Stimulated activated CD4-positive, alpha-beta T cell treated with anti-CD3 and anti-CD28 coated beads, Interleukin-2, amount 100 ng/mL, for 24 hours (primary cell): ENCODE measurements around the gene ZNF689.
A peak's percentile ranks its signal among the peaks of the same experiment; 100 is the strongest.
"Not testable (repeated sequence)": the region's sequence is repeated elsewhere in the genome, so short reads cannot be mapped to it uniquely, and the experiment has no call there.

Source experiments
- DNase-seq, 2 donors: peaks; one replicate each; pipeline ENCODE4 v3.0.0-alpha.2; 2020

Gene ZNF689

DNA sequence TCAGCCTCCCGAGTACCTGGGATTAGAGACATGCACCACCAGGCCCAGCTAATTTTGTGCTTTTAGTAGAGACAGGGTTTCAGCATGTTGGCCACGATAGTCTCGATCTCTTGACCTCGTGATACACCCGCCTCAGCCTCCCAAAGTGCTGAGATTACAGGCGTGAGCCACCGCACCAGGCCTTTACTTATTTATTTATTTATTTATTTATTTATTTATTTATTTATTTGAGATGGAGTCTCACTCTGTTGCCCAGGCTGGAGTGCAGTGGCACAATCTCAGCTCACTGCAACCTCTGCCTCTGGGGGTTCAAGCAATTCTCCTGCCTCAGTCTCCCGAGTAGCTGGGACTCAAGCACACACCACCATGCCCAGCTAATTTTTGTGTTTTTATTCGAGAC is 19.3 kb downstream of the ZNF689 start:
- DNase-seq: not testable (repeated sequence)

DNA sequence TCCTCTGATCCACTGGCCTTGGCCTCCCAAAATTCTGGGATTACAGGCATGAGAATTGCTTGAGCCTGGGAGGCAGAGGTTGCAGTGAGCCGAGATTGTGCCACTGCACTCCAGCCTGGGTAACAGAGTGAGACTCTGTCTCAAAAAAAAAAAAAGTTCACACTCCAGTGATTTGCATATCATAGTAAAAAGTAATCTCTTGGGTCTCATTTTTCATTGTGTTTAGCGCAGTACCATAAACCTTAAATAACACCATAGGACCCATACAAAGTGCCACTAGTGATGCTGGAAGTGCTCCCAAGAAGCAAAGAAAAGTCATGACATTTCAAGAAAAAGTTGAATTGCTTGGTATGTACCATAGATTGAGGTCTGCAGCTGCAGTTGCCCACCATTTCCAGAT is 20.6 kb downstream of the ZNF689 start:
- DNase-seq: not testable (repeated sequence)

DNA sequence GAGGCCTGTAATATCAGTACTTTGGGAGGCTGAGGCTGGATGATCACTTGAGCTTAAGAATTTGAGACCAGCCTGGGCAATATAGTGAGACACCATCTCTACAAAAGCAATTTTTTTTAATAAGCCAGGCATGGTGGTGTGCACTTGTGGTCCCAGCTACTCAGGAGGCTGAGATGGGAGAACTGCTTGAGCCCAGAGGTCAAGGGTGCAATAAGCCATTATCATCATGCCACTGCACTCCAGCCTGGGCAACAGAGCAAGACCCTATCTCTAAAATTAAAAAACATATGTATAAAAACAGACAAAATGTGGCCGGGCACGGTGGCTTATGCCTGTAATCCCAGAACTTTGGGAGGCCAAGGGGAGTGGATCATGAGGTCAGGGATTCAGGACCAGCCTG is 21.5 kb downstream of the ZNF689 start:
- DNase-seq: no peak

DNA sequence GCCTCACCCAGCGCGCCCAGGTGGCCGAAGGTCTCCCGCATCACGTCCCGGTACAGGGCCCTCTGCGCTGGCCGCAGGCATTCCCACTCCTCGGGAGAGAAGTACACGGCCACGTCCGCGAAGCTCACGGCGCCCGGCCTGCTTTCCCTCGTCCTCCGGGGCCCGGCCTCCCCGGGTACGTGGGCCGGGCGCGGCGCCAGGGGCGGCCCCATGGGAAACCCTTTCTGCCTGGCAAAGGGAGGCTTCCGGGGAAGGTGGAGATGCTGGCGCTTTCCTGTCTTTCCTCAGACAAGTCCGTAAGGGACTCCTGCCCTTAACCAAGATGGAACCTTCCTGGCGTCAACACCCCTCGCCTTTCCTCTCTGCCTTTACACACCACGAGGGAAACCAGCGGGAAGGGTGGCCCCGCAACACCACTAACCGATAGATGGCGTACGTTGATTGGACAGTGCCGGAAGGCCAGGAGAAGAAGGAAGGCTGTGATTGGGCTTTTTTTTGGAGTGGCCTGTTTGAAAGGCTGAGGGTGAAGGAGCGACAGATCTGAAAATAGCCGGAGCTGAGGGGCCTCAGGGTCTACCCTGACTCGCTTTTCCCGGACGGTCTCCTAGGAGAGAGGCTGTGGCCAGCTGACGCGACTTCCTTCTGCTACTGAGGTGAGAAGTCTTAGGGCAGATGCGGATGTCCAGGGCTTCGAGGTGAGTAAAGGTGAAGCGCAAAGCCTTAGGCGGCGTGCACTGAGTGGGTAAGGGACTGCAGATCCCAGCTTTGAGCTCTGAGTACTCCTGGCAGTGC is 24.6 kb downstream of the ZNF689 start, which contains the start of gene ZNF785:
Gene ZNF785, minus strand, starts transcription at position 298 of the 792 bp plus-strand sequence. Its CDS starts 86 bp downstream, at position 212.
- DNase-seq: peak; percentile 90 to 91

DNA sequence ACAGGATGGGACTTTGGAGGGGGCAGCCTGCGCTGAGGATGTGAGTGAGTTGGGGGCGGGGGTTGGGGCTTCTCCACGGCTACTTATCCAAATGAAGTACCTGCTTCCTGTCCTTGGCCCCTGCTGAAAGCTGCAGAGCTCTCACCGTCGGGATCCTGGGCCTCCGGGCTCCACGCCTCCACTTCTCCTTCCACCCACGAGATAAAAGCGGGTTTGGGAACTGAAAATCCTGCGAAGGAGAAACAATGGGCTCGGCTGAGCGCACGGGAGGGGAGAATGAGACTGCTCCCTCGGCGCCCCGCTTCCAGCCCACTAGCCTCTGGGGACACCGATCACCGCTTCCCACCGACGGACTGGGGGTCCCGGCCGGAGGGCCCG is 25.2 kb downstream of the ZNF689 start:
- peak in 1 of 2 donors; percentile 40 for DNase-seq

DNA sequence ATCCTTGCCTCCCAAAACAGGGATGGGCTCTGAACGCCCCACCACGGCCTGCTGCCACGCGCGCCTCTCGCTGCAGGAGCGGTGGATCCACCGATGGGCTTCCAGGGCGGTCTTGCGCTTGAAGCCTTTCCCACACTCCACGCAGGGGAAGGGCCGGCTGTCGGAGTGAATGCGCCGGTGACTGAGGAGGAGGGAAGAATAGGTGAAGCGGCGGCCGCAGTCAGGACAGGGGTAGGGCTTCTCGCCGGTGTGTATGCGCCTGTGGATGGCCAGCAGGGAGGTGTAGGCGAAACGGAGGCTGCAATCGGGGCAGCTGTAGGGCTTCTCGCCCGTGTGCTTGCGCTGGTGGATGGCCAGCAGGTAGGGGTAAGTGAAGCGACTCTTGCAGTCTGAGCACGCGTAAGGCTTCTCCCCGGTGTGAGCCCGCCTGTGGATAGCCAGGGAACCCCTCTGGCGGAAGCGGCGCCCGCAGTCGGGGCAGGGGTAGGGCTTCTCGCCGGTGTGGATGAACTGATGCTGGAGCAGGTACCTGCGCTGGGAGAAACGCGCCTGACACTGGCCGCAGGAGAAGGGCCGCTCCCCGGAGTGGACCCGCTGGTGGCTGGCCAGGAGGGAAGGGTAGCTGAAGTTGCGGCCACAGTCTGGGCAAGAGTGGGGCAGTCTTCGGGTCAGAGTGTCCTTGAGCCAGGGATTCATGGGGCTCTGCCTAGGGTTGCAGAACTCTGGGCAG is 27.4 kb downstream of the ZNF689 start:
- no peak for DNase-seq

DNA sequence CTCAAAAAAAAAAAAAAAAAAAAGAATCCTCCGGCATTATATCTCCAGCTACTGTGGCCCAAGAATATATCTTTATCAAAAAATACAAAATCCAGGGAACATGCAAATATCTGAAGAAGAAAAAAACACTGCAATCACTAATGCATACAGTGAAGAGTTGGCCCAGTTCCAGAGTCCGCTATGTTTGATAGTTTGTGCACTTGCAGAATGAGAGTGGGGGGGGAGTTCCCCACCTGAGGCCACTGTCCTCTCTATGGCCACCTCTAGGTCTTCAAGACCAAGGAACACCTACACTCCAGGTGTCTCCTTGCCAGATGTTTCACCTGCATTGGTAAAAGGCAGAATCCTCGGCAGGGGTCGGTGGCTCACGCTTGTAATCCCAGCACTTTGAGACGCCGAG is 28.7 kb downstream of the ZNF689 start:
- DNase-seq: no peak

DNA sequence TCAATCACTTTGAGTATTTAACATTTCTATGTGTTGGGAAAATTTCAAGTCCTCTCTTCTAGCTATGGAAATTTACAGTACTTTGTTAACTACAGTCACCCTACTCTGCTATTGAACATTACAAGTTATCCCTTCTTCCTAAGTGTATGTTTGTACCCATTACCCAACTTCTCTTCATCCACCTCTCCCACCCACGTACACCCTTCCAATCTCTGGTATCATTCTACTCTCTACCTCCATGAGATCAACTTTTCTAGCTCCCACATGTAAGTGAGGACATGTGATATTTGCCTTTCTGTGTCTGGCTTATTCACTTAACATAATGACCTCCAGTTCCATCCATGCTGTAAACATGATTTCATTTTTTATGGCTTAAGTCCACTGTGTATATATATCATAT is 35.5 kb downstream of the ZNF689 start:
- no peak for DNase-seq

DNA sequence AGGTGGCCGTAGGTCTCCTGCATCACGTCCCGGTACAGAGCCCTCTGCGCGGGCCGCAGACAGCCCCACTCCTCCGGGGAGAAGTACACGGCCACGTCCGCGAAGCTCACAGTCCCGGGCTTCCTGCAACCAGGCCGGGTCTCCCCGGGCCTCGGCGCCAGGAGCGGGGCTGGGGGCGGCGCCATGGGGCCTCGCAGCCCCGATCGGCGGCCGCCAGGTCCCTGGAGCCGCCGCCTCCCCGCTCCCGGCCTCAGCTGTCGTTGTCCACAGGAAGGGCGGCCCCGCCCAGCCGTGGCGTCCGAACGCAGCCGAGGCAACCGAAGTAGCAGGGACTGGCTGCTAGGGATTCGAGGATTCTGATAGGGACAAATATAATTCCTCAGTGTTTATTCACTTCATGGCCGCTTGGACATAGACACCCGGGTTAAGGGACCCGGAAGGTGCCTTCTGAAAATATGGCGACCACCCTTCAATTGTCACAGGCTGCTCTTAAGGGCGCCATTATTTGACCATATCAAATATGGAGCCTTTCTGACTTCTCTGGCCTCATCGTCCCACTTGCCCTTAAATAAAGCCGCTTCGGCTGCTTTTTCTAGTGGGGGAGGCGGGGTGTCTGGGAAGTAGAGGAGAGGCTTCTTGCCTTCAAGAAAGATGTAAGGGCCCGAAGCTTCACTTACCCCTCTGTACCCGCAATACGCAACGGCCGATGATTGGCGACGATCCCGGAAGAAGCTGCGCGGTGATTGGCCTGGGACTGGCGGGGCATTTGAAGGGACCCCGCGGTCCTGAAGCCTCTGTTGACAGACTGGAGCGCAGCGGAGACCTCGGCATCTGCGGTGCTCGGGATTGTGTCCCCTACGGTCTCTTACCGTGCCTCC is 38.5 kb downstream of the ZNF689 start, which contains the start of gene ZNF688:
Gene ZNF688, minus strand, starts transcription at position 270 of the 878 bp plus-strand sequence. Its CDS starts 85 bp downstream, at position 185.
- DNase-seq: peak; percentile 91 to 92

DNA sequence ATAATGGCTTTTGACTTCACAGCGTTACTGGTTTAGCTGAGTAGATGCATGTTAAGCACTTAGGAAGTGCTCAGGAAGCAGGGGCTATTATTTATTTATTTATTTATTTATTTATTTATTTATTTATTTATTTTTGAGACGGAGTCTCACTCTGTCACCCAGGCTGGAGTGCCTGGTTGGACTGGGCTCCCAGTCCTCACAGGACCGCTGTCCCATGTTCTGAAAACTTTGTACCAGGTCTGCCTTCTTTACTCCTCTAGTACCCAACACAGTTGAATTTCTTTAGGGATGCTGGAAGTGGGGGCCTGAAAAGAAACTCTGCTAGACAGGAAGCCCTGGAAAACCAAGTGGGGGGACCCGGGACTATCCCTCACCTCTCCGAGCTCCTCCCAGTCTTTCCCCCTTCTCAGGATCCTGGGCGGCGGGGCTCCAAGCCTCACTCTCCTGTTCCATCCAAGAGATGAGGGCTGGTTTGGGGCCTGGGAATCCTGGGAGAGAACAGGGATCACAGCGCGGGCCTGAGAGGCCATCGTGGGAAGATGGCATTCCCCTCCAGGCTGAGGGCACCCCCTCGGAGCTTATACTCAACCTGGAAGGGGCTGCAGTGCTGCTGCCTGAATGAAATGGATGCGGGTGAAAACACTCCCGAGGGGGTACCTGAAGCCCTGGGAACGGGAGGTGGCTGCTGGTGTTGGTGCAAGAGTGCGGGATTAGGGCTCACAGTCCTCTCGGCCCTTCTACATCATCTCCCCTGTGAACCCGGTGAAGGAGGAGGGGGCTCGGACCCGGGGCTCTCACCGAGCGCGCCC is 39.3 kb downstream of the ZNF689 start:
- no peak for DNase-seq

DNA sequence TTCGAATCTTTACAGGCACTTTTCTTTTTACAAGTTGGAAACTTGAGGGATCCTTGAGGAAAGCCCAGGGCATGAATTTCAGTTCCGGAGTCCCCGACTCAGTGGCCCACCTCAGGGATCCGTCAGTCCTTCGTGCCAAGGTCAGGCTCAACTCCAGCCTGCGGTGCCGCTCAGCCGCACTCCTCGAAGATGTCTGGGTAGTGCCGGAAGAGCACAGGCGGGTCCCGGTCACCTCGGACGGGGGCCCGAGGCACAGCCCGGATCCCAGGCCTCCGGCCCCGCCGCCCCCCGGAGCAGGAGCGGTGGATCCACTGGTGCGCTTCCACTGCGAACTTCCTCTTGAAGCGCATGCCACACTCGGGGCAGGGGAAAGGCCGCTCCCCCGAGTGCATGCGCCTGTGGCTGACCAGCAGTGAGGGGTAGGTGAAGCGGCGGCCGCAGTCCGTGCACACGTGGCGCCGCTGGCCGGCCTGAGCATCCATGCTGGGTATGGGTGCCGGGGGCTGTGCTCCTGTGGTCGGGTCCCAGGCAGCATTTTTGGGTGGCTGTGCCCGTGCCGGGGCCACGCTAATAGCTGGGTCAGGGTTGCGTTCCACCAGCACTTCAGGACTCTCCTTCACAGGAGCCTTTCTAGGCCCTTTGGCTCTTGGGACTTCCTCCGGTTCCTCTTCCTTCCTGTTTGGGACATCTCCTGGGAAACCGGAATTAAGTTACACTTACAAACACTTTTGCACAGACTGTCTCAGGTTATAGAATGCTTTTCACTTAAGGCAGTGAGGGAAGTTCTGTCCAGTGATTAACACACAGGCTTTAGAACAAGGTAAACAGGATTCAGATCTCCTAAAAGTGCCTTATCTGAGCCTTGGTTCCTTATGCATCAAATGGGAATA is 40.2 kb downstream of the ZNF689 start:
- DNase-seq: no peak

DNA sequence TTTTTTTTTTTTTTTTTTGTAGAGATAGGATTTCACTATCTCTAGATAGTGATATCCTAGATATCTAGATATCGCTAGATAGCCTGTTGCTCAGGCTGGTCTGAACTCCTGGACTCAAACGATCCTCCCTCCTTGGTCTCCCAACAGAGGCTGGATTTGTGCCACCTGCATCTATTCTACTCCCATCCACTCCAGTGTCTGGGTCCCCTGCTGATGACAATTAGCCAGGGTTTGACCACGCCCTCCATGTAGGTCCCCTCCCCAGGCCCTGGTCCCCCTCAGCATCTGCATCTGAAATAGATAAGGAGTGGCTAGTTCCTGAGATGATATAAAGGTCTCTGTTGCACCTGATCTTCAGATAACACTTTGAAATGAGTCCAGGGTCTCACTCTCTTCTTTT is 40.9 kb downstream of the ZNF689 start:
- no peak for DNase-seq

DNA sequence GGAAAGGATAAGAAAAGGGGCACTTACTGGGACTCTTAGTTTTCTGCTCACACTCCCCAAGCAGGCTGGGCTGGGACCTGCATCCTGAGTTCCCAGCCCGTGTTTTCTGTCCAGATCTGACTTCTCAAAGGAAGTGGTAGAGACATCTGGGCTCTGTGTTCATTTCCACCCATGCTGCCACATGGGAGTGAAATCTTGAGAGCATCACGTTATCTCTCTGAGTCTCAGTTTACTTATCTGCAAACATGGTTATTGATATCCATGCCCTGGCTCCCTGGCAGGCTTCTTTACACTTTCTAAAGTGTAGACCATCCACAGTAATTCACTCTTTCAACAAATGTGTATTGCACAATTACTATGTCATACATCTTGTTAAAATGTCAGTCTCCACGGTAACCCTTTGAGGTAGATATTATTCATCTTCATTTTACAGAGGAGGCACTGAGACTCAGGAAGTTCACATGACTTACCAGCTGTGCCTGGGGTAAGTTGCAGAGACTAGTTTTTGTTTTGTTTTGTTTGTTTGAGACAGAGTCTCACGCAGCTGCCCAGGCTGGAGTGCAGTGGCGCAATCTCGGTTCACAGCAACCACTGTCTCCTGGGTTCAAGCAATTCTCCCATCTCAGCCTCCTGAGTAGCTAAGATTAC is 42.1 kb downstream of the ZNF689 start:
- peak in 1 of 2 donors; percentile 49 for DNase-seq

DNA sequence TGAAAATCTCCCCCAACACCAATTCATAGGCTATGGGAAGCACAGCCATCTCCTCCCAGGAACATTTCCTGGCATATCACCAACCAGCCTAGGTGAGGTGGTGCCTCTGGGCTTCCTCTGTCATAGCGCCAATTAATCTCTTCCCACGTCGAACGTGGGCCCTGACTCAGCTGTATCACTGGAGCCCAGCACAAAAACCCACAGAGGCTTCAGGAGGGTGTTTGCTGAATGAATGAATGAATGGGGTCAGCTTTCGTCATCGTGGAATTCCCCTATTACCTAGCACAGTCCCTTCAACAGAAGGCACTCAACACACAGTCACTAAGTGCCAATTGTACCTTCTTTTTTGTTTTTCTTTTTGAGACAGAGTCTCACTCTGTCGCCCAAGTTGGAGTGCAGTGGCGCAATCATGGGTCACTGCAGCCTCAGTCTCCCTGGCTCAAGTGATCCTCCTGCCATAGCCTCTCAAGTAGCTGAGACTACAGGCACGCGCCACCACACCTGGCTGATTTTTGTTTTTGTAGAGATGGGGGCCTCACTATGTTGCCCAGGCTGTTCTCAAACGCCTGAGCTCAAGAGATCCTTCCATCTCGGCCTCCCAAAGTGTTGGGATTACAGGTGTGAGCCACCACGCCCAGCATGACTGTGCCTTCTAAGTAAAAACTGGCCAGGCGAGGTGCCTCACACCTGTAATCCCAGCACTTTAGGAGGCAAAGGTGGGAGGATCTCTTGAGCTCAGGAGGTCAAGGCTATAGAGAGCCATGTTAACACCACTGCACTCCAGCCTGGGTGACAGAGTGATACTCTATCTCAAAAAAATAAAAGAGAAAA is 42.8 kb downstream of the ZNF689 start:
- DNase-seq: peak; percentile 65 to 75

DNA sequence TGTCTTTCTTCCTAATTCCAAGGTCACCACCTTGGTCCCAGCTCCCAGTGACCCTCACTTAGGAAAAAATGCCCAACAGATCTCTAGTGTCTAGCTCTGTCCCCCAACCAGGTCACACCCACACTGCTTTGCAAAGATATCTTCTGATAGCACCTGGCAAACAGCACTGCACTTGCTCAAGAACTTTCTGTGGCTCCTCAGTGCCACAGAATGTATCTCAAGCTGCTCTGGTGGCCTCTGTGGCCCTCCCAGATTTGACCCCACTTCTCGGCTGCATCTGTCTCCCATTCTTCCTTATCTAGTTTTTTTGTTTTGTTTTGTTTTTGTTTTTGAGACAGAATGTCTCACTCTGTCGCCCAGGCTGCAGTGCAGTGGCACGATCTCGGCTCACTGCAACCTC is 43.7 kb downstream of the ZNF689 start:
- no peak for DNase-seq

DNA sequence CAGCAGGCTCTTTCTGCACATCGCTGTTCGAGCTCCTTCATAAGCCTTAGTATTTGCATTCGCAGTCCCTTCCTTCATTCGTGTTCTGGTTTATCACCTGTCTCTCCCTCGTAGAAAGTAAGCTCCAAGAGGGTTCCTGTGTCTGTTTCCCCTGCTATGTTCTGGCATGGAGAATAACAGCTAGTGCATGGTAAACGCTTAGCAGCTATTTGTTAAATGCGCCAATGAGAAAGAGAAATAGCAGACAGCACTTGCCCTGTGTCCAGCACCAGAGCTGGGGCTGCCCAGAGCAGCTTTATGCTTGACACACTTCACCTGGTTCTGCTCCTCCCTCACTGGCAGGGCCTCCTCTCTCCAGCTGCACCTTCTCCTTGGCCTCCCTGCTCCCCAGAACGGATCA is 44.2 kb downstream of the ZNF689 start:
- DNase-seq: no peak

DNA sequence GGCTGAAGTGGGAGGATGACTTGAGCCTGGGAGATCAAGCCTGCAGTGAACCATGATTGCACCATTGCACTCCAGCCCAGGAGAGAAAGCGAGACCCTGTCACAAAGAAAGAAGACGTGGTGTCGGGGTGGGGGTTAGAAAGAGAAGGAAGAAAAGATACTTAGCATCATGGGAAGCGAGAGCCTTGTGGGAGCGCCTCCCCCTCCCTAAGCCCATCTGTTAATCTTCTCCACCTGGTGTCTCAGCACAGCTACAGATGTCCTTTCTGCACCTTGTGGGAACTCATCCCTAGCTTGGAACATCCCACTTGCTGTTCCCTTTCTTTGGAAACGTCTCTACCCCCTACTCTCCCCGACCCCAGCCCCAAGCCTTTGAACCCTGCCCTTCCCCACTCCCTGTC is 44.7 kb downstream of the ZNF689 start:
- no peak for DNase-seq

DNA sequence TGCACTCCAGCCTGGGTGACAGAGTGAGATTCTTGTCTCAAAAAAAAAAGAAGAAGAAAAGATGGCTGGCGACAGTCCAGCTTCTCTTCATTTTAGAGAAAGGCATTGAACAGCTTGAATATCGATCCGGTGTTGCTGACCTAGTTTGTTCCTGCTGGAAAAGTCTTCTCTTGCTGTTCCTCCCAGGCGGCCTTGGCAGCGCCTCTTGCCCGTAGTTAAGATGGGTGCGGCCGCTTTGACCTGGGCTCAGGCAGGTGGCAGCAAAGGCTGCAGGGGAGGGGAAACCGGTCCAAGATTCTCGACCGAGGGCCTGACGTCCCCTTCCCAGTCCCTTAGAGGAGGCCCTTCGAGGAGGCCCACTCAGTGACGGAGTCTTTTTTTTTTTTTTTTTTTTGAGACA is 48.2 kb downstream of the ZNF689 start:
- DNase-seq: no peak

DNA sequence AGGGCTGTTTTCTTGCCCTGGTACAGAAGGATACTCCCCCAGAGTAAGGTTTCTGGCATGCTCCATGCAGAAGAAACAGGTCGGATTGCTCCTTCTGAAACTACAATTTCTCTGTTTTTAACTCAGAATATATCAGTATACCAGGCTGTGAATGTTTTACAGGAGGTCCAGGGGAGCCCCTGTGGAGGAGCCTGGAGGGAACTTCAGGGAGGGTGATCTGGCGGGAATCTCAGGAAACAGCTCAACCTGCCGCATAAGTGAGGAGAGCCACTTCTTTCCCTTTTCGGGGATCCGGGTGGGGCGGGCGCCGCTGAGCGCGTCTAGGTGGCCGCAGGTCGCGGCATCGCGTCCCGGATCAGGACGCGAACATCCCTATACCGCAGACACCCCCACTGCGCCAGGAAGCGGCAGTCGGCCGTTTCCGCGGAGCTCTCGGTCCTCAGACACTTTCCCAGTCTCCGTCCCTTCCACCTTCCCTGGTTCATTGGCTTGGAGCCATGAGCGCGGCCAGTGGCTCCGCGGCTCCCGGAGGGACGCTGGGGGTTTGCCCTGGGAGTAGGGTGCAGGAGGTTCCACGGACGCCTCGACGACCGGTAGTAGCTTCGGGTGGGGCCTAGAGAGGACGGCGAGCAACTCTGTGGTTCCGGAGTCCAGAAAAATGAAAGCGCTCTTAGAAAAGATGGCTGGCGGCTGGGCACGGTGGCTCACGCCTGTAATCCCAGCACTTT is 48.9 kb downstream of the ZNF689 start:
- DNase-seq: peak in 1 of 2 donors; percentile 40
